ENCODE data around the gene PCDH7.

The PCDH7 gene

GRCh38 chr4:30776921-30777415 is 56.8 kb downstream of the PCDH7 start:
- no peak overlapping the region for H3K4me3 ChIP-seq (ENCODE audit: low read length)
- no peak for DNase-seq (ENCODE audit: low read depth)
- TF ChIP-seq CTCF (conservative IDR thresholded peaks at IDR 0.05; ENCODE audit: low read depth, low read length) = no peak

All from retinal pigment epithelial cell (primary cell).